Tibial nerve (tissue), 4 donors: ENCODE measurements around the gene LMNTD1.

Experiments
- CTCF ChIP-seq, 5 experiments: fragments of 200-600 bp in 3 of 5; fragments of 450-650 bp in 2 of 5; sonication (generic) in 3 of 5; IDR thresholded peaks; one replicate each; pipeline ENCODE4 v1.5.1; 2016 to 2019; ENCODE audit warnings: antibody characterized with exemption in 5 of 5, mild to moderate bottlenecking in 3 of 5, moderate library complexity in 2 of 5
- EP300 ChIP-seq, 2 donors: sonication (generic); formaldehyde crosslinking; IDR thresholded peaks; one replicate each; pipeline ENCODE4 v1.6.1; 2017; ENCODE audit warnings: antibody characterized with exemption in 2 of 2, mild to moderate bottlenecking in 1 of 2
- POLR2A ChIP-seq, 2 donors: fragments of 450-650 bp; IDR thresholded peaks; one replicate each; pipeline ENCODE4 v1.6.1; 2017; ENCODE audit warnings: antibody characterized with exemption in 2 of 2, mild to moderate bottlenecking in 2 of 2, moderate library complexity in 2 of 2

DNA sequence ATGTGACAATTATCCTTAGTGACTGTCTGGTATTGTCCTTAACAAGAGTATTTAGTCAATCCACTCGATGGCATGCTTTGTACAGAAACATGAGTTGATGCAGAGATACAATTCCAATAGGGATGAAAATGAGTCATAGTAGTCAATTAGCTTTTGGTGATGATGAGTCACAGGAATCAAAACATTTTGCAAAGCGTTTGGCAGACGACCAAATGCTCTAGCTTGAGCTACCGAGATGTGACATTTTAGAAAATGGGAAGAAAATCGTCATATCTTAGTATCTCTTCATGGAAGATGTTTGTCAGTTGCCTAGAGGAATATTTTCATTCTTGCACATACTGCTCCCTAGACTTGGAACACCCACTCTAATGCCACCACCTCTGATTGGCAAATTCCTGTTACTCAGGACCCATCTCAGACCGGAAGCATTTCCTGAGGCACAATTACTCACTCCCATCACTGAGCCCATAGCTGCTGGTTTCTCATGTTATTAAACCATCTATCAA, 95.0 kb downstream of the LMNTD1 start:
- TF ChIP-seq EP300 (IDR thresholded peaks at IDR 0.05) (no peak), CTCF (IDR thresholded peaks at IDR 0.05) (no peak), POLR2A (IDR thresholded peaks at IDR 0.05) (no peak)
